GM19099 (cell line): ENCODE data around the gene TMEM43.

Experiments used
- POLR2A ChIP-seq: IDR thresholded peaks from 3 replicates; pipeline ENCODE4 v1.6.1; 2011; ENCODE audit warnings: low read depth; ENCODE audit not compliant: insufficient read length; ENCODE audit errors: extremely low read depth

The TMEM43 gene

DNA sequence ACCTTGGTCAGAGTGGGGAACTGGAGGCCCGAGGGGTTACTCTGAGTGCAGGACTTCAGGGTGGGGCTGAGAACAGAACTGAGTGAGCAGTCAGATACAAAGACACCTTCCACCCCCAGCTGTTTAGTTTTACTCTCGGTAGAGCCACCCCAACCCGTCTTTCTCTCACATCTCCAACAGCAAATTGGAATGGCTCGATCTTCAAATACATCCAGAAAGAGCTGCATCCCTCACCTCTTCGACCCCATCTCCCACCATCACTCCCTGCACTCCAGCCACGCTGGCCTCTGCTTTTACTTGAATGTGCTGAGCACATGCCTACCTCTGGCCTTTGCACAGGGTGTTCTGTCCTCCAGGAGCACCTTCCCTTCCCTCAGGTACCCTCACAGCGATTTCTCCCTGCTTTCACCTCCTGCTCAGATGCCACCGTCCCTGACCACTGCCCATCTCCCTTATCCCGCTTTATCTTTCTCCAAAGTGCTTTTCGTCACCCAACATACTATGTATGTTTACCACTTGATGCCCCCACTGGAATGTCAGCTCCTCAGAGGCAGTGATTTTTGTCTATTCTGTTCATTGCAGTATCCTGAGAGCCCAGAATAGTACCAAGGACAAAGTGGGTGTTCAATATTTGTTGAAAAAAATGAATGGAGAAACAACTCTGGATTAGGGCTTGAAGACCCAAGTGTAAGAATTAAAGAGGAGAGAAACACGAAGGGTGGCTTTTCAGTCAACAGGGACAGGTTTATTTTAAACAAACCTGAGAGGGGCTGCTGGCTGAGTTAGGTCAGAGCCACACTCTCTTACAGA lies 4.5 kb upstream of the TMEM43 start:
- TF ChIP-seq POLR2A: no peak

DNA sequence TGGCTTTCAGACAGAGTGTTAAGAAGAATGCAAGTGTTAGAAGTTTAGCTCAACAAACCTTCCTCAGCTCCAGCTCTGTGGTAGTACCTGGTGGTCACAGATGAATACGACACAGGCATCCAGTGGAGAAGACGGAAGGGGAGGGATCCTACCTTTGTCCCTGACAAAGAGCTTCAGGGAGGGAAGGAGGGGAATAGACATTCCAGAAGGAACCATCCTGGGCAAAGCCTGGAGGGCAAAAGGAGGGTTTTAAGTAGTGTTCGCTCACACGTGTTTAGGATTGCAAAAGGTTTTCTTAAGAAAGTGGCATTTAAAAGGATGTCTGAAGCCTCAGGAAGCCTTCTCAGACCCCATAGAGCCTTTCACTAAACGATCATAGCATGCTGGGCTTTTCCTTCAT lies 3.0 kb upstream of the TMEM43 start:
- TF ChIP-seq POLR2A: no peak

DNA sequence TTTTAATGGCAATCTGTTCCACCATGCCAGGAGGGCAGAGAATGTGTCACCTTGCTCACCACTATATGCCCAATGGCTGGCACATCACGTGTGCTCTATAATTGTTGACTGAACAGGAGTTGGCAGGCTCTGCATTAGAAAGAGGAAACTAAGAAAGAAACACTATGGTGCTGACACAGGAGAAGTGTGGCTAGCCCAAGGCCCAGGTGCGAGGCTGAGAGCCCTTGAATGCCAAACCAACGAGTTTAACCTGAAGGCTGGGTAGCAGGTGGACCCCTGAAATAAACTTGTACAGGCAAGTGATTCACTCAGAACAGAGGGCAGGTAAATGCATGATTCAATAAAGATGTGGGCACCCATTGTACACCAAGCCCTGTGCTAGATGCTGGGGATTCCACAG lies 2.6 kb upstream of the TMEM43 start:
- TF ChIP-seq POLR2A: no peak

DNA sequence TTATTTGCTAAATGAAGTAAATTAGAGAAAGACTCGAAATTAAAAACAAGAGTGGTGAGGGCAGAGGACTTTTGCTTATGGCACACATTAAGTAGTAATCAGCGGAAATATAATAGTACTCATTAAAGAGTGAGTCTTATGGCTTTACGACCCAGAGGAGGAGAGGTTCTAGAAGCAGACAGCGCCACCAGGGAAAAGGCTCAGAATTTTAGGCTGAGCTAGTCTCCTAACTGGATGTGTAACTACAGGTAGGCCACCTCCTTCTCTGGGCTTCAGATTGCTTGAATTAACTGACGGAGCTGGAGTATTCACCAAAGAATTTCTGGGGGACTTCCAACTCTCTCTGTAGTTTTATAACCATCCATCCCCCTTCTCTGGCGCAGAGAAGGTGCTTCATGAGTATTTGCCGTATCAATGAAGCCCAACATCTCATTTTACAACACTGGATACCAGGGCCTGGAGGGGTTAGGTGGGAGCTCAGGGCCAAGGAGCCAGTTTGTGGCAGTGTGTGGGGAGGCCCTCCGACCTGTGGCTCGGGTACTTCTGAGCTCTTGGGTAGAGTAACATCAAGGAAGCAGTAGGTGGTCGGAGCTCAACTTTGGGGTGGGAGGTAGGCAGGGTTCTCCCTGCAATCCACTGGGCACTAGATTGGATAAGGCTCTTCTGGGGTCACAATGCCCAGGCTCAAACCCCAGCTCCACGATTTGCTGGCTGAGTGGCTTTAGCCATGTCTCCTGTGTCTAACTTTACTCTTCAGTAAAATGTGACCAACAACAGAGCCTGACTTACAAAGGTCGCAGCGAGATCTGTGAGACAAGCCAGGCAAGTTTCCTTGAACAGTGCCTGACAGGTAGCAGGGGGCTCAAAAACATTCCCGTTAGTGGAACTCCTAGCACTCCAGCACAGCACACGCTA lies 1.3 kb upstream of the TMEM43 start:
- no peak for TF ChIP-seq POLR2A

DNA sequence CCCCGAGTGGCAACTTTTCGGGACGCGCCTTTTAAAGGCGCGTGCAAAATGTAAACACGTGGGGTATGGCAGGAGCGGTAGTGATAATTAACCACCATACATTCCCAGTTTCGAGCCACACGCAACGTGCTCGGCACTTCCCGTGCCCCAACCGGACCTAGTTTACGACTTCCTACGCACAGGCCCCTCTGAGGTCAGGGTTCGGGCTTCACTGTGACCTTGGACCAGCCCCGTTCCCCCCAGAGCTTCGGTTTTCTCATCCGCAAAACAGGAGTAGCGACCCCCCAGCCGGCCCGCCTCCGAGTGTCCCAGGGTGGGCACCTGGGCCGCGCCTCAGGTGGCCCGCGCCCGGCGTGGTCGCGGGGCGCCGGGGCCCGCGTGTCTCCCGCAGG lies 633 bp upstream of the TMEM43 start:
- TF ChIP-seq POLR2A: no peak

DNA sequence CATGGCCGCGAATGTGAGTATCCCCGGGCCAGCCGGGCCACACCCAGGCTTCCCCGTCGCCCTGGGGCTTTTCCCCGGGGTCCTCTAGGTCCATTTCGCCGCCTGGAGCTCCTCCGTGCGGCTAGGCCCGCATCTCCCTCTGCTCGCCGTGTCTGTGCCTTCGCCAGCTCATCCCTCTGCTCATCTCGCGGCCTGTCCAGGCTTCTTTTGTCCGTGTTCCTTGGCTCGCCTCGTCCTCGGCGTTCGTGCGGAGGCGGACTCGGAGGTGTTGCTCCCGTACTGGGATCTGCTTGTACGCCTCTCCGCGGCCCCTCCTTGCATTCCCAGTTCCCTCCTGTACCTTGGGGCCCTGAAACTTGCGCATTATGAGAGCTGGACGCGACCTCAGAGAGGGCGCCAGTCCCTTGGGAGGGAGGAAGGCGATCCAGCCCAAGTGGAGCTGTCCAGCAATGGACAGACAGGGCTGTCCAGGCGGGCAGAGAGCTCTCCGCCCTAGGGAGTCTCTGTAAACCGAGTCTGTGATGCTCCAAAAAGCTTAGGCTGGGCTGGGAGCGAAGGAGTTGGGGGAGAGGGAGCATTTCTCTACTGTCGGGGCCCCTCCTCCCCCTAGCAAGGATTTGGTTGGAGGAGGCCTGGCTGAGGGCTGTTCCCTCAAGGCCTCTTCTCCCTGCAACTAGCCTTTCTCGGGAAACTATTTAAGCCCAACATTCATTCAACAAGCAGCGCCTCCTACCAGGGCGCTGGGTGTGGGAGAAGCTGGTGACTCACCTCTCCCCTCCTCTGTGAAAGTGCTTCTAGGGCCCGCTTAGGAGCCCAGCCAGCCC lies 553 bp downstream of the TMEM43 start:
- no peak for TF ChIP-seq POLR2A

DNA sequence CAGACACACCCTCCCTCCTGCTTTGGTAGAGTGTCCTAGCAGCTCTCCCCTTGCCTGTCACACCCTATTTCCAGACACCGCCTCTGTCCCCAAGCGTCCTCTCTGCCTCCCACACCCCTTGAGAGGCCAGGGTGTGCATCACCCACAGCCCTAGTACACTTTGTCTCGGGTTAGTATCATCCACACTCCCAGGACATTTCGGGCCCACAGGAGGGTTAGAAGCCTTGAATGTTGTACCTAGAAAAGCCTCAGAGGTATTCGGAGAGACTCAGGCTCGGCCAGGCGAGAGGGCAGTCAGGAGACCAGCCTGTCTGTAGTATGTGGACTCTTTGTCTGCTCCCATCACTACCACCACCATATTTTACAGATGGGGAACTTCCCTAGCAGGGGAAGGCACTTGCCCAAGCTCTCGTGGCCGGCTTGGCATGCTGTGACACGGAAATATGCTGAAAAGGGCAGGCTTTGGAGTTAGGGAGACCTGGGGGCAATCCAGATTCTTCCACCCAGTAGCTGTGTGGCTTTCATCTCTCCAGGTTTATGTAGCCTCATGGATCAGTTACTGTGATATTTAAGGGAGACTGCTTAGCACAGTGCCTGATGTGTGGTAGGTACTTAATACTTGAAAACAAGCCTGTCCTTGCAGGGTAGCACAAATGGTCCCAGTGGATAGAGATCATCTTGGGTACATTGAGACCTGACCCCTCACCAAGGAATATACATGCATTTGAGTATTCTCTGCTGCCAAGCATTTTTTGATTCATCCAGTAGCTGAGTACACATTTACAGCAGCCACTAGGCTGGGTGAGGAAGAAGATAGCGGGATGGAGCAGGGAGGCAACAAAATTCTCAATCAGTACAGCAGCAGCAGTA lies 1.4 kb downstream of the TMEM43 start:
- TF ChIP-seq POLR2A: no peak

DNA sequence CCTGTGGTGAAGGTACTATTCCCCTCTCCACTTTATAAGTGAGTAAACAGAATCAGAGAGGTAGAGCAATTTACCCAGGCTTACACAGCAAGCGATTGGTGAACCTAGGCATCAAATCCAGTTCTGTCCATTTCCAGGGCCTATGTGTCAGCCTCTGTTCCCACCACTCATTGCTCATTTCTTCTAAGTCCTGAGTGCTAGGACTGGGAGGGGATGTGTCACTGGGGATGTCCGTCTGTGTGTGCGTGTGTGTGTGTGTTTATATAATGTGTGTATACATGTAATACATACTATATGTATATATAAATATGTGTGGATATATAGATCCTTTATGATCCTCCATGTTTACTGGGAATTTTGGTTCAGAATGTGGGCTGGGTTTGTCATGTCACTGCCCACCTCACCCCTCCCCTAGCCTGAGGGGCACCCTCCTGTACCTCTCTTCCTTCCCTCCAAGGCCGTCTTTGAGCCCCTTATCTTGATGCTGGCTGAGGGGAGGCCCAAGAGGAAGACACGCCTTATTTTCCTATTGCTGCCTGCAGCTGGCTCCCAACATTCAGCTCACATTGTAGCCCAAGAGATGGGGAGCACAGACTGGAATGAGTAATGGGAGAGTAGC lies 2.1 kb downstream of the TMEM43 start:
- TF ChIP-seq POLR2A: no peak

DNA sequence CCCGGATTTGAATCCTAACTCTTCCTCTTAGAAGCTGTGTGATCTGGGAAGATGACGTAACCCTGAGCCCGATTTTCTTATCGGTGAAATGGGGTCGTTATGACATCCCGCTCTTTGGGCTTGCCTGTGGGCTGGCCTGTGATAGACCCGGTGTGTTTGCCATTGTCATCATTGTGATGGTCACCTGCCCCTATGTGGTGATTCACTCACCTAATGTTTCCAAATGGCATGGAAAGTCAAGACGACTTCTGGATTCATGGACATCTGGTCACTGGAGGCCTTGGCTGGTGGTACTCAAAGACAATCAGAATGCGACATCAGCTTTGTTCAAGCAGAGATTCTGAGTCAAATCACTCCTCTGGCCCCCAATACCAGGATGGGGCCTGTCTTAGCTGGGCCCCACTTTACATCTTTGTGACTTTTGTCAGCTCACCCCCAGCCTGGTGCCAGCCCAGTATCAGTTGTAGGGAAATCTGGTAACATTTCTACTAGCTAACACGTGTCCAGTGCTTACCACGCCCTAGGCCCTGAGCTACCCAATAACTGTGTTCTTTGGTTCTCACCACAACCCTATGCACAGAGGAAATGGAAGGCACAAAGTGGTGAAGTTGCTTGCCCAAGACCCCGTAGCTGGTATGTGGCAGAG lies 2.8 kb downstream of the TMEM43 start:
- TF ChIP-seq POLR2A: no peak

DNA sequence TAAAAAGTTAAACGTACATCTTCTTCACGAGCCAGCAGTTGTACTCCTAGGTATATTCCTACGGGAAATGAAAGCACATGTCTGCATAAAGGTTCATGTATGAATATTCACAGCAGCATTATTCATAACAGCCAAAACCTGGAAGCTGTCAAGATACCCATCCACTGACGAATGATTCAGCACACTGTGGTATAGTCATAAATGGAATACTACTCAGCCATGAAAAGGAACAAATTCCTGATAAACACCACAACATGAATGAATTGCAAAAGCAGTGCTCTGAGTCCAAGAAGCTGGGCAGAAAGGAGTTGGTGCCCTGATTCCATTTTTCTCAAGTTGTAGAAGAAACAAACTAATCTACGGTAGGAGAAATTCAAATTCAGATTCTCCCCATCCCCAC lies 3.9 kb downstream of the TMEM43 start:
- TF ChIP-seq POLR2A: no peak

DNA sequence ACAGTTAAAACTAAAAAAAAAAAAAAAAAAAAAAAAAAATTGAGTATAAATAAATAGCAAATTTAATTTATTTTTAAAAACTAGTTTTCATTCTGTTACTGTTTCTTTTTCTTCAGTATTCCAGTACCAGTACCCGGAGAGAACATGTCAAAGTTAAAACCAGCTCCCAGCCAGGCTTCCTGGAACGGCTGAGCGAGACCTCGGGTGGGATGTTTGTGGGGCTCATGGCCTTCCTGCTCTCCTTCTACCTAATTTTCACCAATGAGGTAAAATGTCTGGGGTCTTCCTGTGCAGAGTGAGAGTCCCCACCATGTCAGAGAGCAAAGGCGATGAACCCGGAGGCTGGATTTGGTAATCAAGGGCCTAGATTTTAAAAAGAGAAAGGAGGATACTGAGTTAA lies 4.4 kb downstream of the TMEM43 start:
- no peak for TF ChIP-seq POLR2A

DNA sequence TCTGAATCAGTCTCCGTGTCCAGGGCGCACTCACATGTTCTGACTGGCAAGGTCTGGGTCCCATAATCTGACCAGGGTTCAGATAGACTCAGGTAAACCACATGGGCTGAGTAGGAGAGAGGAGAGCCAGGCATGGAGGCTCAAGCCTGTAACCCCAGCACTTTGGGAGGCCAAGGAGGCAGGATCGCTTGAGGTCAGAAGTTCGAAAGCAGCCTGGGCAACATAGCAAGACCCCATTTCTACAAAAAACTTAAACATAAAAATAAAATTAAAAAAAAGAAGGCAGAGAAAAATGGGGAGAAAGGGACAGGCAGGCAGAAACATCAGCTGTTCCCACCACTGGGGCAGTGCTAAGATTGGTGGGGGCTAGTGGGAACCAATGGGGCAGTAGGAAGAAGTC lies 5.4 kb downstream of the TMEM43 start:
- no peak for TF ChIP-seq POLR2A

DNA sequence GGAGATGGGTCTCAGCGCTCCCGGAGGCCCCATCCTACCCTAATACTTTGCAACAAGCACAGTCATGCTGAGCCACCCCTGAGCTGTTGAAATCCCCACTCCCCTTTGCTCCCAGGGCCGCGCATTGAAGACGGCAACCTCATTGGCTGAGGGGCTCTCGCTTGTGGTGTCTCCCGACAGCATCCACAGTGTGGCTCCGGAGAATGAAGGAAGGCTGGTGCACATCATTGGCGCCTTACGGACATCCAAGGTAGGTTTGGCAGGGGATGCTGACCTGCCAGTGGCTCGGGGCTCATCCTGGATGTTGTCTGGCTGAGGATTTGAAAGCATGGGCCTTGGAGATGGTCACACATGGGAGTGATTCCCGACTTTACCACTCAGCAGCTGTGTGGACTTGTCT lies 5.9 kb downstream of the TMEM43 start:
- TF ChIP-seq POLR2A: no peak
